OCI-LY1 (cell line): ENCODE results near the gene USP47.

Experiments
- EZH2 ChIP-seq: fragments of 200-600 bp; sonication (generic), shearing (Covaris generic); IDR thresholded peaks from 2 replicates; pipeline ENCODE4 v1.8.0; 2017; ENCODE audit warnings: borderline replicate concordance, mixed run types, mild to moderate bottlenecking, antibody characterized with exemption, low read length, moderate library complexity, mixed read lengths
- TF ChIP-seq, protein P1 (sequence below): fragments of 200-600 bp; sonication (generic), shearing (Covaris generic); IDR thresholded peaks from 2 replicates; pipeline ENCODE4 v1.5.1; 2017; ENCODE audit warnings: mild to moderate bottlenecking, antibody characterized with exemption, low read length, moderate library complexity, mixed read lengths

DNA sequence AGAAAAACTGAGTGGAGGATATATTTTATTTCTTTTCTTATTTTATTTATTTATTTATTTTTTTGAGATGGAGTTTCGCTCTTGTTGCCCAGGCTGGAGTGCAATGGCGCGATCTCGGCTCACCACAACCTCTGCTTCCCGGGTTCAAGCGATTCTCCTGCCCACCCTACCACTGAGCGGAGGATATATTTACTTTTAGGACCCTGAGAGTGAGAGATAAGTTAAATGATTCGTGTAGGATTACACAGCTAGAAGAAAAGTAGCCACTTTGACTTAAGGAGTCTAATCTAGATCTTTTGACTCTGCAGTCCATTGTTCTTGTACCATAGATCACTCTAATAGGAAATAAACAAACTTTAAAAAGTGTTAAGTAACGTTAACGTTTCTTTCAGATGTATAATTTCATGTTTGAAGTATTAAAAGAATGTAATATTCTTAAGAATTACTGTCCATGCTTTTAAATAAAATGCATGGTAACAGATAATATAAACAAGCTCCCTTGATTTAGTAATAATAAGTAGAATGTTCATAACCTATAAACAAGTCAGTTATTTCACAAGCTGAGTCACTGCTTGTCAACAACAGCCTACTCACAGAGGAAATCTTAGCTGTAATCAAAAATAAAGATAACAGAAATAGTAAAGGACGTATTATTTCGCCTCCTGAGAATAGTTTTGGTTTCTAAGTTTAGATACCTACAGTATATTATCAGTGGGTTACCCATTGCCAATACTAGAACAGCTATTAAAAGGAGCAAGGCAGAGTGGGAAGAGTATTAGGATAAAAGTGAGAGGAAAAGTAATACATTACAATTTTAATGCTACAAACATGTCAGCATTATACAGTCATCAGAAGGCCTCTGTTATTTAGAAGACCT is 18.6 kb downstream of the USP47 start:
- TF ChIP-seq, protein P1, sequence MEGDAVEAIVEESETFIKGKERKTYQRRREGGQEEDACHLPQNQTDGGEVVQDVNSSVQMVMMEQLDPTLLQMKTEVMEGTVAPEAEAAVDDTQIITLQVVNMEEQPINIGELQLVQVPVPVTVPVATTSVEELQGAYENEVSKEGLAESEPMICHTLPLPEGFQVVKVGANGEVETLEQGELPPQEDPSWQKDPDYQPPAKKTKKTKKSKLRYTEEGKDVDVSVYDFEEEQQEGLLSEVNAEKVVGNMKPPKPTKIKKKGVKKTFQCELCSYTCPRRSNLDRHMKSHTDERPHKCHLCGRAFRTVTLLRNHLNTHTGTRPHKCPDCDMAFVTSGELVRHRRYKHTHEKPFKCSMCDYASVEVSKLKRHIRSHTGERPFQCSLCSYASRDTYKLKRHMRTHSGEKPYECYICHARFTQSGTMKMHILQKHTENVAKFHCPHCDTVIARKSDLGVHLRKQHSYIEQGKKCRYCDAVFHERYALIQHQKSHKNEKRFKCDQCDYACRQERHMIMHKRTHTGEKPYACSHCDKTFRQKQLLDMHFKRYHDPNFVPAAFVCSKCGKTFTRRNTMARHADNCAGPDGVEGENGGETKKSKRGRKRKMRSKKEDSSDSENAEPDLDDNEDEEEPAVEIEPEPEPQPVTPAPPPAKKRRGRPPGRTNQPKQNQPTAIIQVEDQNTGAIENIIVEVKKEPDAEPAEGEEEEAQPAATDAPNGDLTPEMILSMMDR = no peak
- TF ChIP-seq EZH2 = no peak
